ENCODE results near the gene PLA2G15.
A peak's percentile ranks its signal among the peaks of the same experiment; 100 is the strongest.

PLA2G15 gene

DNA sequence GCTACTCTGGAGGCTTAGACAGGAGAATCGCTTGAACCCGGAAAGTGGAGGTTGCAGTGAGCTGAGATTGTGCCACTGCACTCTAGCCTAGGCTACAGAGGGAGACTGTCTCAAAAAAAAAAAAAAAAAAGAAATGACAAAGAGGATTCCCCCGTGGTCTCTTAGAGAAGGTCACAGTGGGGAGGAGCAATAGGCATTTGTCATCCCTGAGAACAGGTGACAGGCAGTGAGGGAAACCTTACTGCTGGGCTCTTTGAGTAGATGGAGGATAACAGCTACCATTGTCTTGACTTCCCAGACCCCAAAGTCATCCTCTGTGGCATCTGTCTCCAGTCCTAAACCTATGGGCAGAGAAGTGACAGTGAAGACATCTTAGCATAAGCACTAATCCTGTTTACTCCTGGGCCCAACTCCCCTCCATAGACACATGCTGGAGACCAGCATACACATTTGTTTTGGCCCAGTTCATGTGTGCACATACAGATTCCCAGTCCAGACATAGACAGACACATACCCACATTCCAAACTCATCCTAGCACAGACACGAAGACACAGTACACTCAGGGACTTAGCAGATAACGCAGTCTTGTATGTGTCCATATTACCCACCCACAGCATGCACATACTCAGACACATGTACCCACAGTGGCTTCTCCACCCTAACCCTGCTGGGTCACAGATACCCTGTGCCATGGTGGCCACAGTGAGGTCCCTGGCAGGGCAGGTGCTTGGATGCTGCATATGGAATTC lies 11.9 kb upstream of the PLA2G15 start:
- no peak for DNase-seq

DNA sequence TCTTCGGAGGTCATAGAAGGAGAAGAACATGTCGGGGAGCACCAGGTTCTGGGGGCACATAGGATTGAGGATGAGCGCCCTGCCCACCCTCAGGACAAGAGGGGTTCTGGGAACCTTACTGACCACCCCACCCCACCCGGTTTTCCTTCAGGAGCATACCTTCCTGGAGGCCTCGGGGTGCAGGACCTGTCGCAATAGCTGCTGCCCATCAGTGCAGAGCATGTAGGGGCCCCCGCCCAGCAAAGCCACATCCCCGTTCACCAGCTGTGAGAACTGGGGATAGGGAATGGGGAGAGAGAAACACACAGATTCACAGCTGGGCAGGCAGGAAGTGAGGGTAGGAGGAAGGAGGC lies 11.4 kb upstream of the PLA2G15 start:
- no peak for DNase-seq

DNA sequence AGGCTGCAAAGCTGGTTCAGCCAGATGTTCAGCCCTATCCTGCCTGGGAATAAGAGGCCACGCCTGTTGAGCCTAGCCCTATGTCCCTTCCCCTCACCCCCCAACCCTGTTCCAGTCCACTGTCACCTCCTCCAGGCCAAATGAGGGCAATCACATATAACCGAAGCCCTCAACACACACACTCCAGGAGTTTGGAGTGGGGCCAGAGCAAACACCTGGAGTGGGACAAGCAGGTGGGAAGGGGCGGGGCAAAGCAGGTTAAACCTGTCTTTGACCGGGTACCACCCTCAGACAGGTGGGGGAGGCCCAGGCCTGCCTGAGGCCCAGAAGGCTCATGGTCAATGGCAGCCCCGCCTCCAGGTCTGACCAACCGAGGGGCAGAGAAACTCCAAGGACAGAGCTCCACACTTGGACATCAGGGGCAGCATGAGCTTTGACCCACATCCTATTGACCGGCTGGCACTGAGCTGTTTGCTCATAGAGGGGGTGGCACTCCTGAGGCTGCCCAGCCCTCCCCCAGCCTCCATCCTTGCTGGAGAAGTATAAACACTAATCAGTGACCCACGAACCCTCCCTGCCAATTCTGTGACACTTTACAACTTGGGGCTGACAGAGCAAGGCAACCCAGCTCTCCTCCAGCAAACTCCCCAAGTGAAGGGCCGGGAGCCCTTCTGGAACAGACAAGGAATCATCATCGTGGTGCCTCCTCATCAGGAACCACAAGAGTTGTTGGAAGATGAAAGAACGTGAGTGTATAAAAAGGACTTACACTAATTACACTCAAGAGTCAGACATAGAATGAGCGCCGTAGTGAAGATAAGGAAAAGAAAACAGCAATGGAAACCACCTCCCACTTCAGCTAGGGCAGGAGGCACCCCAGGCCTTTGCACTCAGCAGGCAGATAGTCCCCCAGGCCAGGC lies 10.7 kb upstream of the PLA2G15 start:
- DNase-seq, result no peak

DNA sequence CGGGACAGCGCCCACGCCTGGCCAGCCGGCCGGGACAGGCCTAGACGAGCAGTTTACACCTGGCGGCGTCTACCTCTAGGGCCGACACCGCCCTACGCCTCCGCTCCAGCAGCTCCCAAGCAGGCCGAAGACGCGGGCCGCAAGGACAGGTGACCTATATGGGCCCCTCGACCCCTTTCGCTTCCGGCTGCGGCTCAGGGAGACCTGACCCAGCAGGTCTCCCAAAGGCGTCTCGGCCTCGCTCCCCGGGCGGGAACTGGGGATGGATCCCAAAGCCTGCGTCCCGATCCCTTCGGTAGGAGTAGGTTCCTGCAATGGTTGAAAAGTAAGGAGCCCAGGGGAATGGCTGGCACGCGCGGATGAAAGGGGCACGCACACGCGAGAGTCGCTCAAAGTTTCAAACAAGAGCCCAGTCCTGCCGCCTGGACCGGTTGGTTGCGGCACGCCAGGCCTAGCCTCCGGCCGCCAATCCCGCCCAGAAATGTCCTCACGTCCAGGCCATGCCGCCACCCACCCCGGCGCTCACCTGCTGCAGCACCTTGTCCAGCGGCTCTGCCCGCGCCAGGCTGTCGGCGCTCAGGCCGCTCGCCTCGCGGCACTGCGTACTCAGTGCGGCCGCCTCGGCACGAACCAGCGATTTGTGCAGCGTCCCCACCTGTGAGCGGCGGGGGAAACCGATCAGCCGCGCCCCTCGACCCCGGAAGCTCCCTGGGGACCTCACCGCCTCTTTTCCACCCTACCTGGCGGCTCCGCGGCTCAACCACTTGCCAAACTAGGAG lies 9.9 kb upstream of the PLA2G15 start:
- no peak for DNase-seq

DNA sequence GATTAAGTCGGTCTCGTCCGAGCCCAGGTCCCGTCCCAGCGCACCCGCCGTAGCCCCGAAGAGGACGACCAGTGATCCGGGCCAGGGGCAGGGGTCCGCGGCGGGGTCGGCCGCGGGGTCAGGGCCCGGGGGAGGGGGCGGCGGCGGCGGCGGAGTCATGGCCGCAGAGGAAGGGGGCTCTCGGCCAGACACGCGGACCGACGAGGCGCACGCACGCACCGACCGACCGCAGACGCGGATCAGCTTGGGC lies 9.4 kb upstream of the PLA2G15 start, which contains the start of gene ESRP2:
Gene ESRP2 (minus strand): TSS at position 241 of the 250 bp plus-strand sequence. CDS start 82 bp downstream, at position 159.
- no peak for DNase-seq

DNA sequence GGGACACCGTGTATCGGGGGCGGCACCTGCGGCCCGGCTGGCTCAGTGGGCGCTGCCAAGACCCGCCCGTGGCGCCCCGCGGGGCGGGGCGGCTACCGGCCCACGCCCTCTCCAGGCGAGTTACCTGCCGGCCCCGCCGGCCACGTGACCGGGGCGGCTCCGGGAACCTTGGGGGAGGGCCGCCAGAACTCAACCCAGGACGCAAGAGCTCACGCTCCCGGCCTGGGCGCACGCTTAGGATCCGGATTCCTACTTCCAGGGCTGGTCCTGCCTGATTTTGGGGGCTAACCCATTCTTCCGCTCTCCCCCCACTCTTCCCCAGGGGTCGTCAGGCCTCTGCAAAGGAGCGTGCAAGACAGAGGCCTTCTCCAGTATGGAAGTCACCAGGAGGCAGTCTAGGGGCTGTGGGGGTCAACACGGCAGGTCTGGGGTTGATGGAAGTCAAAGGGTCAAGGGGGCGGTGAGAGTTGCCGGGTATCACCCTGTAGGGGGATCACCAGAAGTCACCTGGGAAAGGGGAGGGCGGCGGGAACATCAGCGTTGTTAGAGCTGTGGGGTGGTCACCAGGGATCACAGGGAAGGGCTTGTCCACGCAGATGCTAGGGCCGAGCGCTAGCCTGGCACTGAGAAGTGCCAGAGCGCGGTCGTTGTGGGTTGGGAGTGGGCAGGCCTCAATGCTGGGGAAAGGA lies 8.9 kb upstream of the PLA2G15 start:
- DNase-seq, result no peak

DNA sequence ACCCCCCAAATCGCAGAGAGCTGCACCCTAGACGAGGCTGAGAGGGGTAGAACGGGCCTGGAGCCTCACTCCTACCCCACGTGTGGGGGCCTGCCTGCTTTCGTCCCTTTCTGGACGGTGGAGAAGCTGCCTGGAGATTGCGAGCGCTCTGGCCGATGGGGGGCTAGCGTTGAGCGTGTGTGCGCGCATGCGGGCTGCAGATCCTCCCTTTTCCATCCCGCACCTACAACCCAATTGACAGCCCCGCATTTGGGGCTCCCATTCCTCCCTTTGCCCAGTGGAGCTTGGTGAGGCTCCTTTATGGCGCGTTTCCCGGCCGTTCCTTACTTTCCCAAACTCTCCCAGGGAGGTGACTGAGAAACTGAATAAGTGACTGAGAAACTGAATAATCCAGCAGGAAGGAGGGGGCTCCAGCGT lies 8.3 kb upstream of the PLA2G15 start:
- no peak for DNase-seq

DNA sequence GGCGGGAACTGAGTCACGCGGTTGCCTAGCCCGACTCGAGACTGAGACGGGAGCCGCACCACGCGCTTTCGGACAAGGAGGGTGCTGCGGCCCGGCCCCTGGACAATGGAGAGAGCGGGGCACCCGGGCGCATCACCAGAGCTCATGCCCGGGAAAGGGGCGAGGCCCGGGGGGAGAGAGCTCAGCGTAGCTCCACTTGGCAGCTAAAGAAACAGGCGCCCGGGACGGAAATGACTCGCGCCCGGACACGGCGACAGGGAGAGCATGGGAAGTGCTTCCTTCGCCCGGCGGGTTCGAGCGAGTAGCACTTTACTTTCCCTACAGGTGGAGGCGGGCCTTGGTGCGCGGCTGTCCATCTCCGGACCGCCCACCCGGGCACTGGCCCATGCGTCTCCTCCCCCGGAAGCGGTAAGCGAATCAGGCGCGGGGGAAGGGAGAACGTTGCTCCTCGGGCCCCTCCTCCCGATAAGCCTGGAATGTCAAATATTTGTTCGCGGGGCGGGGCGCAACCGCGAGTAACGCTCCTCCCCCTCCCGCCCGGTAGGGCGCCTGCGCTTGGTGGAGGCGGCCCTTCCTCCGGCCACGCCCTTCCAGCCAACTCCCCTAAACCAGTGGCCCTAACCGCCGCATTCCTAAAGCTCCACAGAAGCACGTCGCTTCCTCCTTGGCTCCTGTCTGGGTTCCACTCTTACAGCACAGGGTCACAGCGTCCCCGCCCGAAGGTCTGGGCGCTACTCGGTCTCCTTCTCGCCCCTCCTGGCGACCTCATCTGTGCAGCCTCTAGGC lies 7.7 kb upstream of the PLA2G15 start:
- DNase-seq, result peak; percentile 77

DNA sequence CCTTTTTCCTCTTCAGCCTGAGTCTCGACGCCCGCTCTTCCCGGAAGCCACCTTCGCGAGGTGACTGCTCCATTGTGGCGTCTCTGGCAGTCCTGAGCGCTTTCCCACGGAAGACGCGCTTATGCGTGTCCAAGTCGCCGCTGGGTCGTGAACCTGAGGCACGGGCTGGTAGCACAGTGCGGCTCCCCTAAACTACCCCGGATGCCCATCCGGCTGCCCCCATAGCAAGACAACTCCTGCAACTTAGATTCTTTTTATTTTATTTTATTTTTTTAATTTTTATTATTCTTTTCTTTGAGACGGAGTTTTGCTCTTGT lies 7.2 kb upstream of the PLA2G15 start:
- no peak for DNase-seq

DNA sequence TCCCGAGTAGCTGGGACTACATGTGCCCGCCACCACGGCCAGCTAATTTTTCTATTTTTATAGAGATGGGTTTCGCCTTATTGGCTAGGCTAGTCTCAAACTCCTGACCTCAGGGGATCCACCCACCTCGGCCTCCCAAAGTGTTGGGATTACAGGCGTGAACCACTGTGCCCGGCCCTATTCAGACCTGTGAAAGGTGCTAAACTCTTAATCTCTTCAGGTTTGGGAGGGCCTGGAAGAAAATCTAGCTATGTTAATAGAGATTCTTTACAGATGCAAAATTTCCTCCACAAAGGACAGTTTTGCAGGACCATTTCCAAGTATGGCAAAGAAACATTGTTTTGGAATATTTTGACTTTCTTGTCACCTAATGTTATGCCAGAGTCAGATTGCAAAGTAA lies 3.1 kb upstream of the PLA2G15 start:
- no peak for DNase-seq

DNA sequence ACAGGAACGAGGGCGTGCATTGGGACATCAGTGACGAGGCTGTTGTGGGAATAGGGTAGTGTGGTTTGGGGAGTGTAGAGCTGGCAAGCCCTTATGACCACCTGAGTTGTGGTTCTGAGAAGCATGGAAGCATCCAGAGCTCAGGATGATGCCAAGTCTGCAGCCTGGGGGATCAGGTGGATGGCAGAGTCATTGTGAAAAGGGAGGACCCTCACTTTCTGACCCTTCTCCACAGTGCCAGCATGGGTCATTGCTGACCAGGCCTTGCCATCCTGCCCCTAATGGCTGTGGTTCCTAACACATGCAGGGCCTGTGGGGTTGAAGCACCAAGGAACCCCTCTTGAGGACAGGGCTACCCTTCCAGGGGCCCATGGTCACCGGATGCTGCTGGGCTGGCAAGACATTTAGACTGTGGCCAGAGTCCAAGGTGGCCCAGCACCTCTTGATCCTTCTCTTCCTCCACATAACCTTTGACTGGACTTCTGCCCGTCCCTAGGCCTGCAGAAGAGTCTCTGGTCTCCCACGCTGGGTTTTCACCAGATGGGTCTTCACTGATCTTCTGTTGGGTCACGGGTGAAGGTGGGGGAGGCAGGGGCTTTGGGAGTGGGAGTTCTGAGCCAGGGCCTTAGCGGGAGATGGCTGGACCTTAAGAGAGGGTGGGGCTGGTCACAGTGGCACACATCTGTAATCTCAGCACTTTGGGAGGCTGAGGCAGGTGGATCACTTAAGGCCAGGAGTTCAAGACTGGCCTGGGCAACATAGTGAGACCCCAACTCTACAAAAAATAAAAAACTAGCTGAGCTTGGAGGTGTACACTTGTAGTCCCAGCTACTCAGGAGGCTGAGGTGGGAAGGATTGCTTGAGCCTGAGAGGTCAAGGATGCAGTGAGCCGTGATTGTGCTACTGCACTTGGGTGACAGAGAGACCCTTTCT lies 2.0 kb upstream of the PLA2G15 start:
- no peak for DNase-seq

DNA sequence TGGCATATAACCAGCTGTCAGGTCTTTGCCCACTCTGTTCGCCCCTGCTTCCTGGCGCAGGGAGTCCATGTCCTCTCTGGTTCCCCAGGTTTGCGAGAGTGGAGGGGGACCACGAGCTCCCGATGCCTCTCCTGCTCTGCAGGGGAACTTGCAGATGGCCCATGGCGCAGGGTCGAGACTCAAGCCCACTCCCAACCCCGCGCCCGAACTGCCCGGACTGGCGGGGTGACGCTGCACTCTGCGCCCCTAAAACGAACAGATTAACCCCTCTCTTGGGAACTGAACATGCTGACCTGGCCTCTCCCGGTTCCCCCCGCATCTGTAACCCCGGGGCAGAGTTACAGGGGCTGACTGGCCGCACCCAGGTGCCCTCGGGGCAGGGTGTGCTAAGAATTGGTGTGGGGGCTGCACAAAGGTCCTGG lies 681 bp upstream of the PLA2G15 start:
- DNase-seq, result no peak

DNA sequence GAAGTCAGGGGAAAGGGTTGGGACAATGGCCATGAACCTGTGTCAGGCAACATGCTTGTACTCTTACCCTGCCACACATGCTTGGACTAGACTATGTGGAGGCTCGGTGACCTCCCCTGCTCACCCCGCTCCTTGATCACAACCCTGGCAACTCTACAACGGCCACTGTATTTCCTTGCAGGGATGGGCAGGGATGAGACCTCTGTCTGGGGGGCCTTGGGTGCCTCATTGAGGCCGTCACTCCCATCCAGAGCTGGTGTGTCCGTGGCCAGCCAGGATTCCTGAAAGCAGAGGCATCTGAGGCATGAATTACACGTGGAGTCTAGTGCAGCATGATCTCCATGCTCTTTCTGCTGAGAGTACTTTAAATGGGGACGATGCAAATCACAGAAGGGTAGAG lies 948 bp downstream of the PLA2G15 start:
- no peak for DNase-seq

DNA sequence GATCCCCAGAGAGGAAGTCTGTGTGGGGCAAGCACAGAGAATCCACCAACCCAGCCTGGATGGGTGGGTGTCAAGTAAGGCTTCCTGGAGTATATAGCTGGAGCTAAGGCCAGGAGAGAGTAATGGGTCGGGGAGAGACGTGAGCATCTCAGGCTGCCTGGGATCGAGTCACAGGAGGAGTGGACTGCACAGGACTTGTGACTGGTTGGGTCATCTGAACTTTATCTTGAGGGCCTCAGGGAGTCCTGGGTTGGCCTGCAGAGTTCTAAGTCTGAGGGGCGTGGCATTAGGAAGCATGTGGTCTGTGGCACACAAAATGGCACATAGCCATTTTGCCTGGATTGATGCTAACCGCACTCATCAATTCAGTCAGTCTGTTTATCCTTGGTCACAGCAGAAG lies 1.5 kb downstream of the PLA2G15 start:
- no peak for DNase-seq

DNA sequence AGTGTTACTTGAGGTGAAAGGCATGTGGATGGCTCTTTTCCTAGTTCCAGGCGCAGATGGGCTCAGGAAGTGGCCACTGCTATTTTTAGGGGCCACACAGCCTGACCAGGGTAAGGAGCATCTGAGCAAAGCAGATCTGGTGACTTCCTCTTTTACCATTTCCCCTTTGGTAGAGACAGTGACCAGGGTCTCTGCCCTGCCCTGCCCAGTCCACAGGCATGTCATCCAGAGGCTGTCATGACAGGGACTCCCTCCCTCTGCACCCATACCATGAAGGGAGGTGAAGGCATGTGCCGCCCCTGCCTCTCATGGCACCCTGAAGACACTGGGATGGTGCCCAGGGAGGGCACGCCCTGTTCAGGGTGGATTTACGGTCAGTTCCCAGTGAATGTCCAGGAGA lies 2.2 kb downstream of the PLA2G15 start:
- DNase-seq, result no peak

DNA sequence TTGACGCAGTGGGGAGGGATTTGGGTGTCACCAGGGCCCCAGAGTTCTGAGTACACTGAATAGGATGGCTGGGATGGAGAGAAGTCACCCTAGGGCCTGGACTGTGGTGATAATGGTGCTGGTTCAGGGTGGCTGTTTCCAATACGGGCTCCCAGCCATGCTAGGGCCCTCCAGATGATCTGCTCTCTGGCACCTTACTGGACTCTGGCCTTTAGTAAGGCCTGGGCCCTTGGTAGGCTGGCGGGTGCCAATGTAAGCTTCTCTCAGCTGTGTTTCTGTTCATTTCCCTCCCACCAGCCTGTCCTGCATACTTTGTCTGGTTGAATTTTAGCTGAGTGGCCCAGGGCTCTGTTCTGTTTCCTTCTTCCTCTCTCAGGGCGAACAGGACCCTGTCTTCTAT lies 2.8 kb downstream of the PLA2G15 start:
- no peak for DNase-seq

DNA sequence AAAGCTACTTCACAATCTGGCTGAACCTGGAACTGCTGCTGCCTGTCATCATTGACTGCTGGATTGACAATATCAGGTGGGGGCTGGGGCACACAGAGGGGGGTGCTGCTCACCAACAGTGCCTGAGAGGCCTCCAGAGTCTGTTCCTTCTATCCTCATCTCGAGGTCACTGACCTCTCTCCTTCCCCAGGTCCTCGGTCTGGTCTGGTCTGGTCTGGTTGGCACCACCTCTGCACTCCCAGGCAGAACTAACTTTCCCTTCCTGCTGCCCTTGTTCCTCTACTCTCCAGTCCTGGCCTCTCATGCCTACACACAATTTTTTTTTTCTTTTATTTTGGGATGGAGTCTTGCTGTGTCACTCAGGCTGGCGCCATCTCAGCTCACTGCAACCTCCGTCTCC lies 4.2 kb downstream of the PLA2G15 start:
- DNase-seq, result no peak

DNA sequence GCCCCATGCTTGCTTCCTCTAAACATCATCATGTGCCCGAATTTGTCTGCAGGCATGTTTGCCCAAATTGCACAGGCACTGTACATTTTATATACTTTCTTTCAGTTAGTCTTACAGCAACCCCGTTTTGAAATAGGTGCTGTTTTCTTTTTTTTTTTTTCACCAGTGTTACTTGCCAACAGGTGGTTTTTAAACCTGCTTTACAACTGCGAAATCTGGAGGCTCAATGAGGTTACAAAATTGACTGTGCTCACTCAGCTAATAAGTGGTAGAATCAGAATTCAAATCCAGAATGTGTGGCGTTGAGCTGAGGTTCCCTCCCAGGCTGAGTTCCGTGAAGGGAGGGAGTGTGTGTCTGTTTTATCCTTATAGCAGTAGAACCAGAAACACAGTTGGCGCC lies 5.8 kb downstream of the PLA2G15 start:
- DNase-seq, result no peak

DNA sequence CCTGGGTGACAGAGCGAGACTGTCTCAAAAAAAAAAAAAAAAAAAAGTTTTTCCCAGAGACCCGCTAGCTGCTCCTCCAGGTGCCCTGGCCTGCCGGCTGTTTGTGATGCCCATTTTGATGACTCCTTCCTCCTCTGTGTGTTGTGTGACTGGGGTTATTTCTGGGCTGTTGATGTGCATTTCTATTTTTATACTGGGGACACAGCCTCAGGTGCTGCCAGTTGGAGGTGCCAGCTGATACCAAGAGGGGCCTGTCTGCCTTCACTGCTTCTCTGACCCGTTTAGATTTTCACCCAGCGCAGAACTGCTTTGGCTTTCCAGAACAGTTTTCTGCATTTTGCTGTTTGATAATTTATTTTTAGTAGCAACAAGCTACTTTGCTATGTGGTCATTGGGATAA lies 6.7 kb downstream of the PLA2G15 start:
- no peak for DNase-seq

DNA sequence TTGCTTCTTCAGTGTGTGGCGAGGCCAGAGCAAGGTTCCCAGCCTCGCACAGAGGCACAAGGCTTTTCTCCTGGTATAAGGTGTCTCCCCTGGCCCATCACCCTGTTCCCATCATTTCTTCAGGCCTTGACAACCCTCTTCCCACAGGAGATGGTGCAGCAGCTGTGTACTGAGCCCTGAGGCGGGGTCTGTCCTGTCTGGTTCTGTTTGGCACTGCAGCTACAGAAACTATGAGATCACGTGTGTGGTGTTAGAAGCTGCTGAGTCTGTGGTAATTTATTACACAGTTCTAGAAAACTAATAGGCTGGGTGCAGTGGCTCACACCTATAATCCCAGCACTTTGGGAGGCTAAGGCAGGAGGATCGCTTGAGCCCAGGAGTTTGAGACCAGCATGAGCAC lies 7.2 kb downstream of the PLA2G15 start:
- DNase-seq, result no peak

DNA sequence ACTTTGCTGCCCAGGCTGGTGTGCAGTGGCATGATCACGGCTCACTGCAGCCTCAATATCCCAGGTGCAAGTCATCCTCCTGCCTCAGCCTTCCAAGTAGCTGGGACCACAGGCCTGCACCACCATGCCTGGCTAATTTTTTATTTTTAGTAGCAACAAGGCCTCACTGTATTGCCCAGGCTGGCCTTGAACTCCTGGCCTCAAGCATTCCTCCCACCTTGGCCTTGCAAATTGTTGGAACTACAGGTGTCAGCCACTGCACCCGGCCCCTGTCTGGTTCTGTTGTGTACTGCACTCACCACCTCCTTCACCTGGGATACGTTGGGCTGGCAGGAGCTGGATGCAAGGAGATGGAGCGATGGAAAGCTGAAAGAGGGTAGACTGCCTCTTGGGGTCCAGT lies 8.5 kb downstream of the PLA2G15 start:
- no peak for DNase-seq
